Esophagus squamous epithelium (tissue), 5 donors: ENCODE measurements around the gene EDC3. TPM values are rescaled to one million over a fixed set of nuclear protein-coding genes. Genes with fewer than 3 reads are reported as not detected.

Experiments
- DNase-seq: peaks from one replicate; lab custom pipeline; 2025; lab: John Stamatoyannopoulos, UW
- H3K27ac ChIP-seq, 4 donors: fragments of 200-600 bp; sonication (generic); one replicate each; pipeline ENCODE4 v1.5.1; 2016 to 2019; ENCODE audit warnings: mild to moderate bottlenecking in 1 of 4
- H3K27me3 ChIP-seq, 4 donors: fragments of 200-600 bp; sonication (generic); 1 replicate in 3 of 4; 2 replicates in 1 of 4; pipeline versions ENCODE4 v1.5.1 to v1.6.0; 2017 to 2021; ENCODE audit warnings: antibody characterized with exemption in 1 of 4
- H3K36me3 ChIP-seq, 3 donors: fragments of 200-600 bp; sonication (generic); one replicate each; pipeline ENCODE4 v1.5.1; 2016 to 2019
- H3K4me1 ChIP-seq, 3 donors: fragments of 200-600 bp; sonication (generic); one replicate each; pipeline ENCODE4 v1.5.1; 2017 to 2019
- H3K4me3 ChIP-seq, 4 donors: fragments of 200-600 bp; sonication (generic); 1 replicate in 3 of 4; 2 replicates in 1 of 4; pipeline ENCODE4 v1.5.1; 2016 to 2019; ENCODE audit warnings: mild to moderate bottlenecking in 2 of 4, moderate library complexity in 1 of 4
- H3K9me3 ChIP-seq, 3 donors: fragments of 200-600 bp; sonication (generic); one replicate each; pipeline ENCODE4 v1.5.1; 2016 to 2019
- CTCF ChIP-seq, 6 experiments: fragments of 450-650 bp in 4 of 6; fragments of 200-600 bp in 2 of 6; sonication (generic) in 2 of 6; IDR thresholded peaks; one replicate each; pipeline ENCODE4 v1.5.1; 2016 to 2019; ENCODE audit warnings: antibody characterized with exemption in 6 of 6, mild to moderate bottlenecking in 4 of 6, moderate library complexity in 4 of 6
- POLR2A ChIP-seq, 4 donors: fragments of 450-650 bp; IDR thresholded peaks; one replicate each; pipeline ENCODE4 v1.6.1; 2017; ENCODE audit warnings: antibody characterized with exemption in 4 of 4, mild to moderate bottlenecking in 4 of 4, moderate library complexity in 3 of 4
- WGBS, 2 donors: methylation state at CpG; one replicate each; pipeline ENCODE4 v1.1.5; 2018; 5-methylcytosine and 5-hydroxymethylcytosine counted together
- intact Hi-C: fragments of 100-400 bp; cut with DNase I; formaldehyde crosslinking; loops from one replicate; pipeline ENCODE4 v1.15.0; 2022
- total RNA-seq, 4 donors: library from RNA; depleted of rRNA; stranded (reverse); fragments of >200 nt; gene quantifications; one replicate each; pipeline ENCODE4 v1.1.0, GENCODE V29; 2016
- donor health status: DM: yes; HTN: yes; CAD: no.

The EDC3 gene
- total RNA-seq, 4 donors from 2014 or later: 10.0 to 17.4 (median 13.2) TPM

DNA sequence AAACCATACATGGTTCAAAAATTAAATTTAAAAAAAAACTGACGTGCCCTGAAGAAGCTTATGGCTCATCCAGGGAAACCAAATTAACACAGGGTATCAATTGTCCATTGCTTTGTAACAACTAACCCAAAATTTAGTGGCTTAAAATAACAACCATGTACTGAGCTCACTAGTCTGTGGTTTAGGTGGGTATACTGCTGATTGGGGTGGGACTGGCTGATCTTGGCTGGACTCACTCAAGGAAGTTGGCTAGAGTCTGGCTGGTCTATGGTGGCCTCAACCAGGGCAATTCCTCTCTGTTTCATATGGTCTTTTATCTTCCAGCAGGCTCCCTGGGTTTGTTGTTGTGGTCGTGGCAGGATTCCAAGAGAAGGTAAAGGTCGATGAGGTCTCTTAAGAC, 14.1 kb upstream of the EDC3 start:
- TF ChIP-seq CTCF (IDR thresholded peaks at IDR 0.05) (no peak), POLR2A (IDR thresholded peaks at IDR 0.05) (no peak)
- H3K4me3 ChIP-seq: no peak overlapping the region
- no peaks in the 10 kb centered on the region for H3K9me3 ChIP-seq
- no peaks in the 10 kb centered on the region for H3K36me3 ChIP-seq
- 58 to 72% methylated on average over 3 of the region's 3 CpGs for WGBS, 2 donors
- H3K4me1 ChIP-seq: no peaks in the 10 kb centered on the region
- no peak overlapping the region for H3K27ac ChIP-seq
- DNase-seq: no peak
- H3K27me3 ChIP-seq: peaks cover 0 to 25% (median 0%) of the 10 kb centered on the region in 4 donors
- intact Hi-C loops: no loop called here

DNA sequence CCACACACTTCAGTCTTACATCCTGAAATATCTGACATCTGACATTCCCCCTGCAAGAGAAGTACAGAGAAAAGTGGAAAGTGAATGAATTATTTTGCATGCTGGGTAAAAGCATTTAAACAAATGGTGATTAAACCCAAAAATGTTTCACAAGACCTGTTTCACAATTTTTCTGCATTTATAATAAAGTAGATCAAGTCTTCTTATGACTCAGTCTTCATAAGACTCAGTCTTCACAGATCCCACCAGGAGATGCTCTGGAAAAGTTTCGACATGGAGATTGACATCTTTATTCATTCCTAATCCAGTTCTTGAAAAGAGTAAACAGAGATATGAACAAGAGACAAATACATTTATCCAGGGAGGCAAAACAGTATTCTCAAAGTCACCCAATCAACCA, 13.2 kb upstream of the EDC3 start:
- no peak for DNase-seq
- Histone ChIP-seq H3K36me3 (no peaks in the 10 kb centered on the region), H3K9me3 (no peaks in the 10 kb centered on the region), H3K27ac (no peak overlapping the region), H3K4me1 (no peaks in the 10 kb centered on the region), H3K4me3 (no peak overlapping the region), H3K27me3 (peaks cover 0 to 25% (median 0%) of the 10 kb centered on the region in 4 donors)
- no peak for TF ChIP-seq CTCF (IDR thresholded peaks at IDR 0.05)
- TF ChIP-seq POLR2A (IDR thresholded peaks at IDR 0.05): no peak
- intact Hi-C loops: no loop called here
- WGBS, 2 donors: 6 to 22% methylated on average over 1 of the region's 1 CpG

GRCh38 chr15:74696808-74697207, 984 bp upstream of the EDC3 start:
- Histone ChIP-seq H3K9me3 (no peaks in the 10 kb centered on the region), H3K4me3 (peak overlapping the region in 3 of 4 donors; percentile 81 to 93 (median 92)), H3K36me3 (no peaks in the 10 kb centered on the region), H3K27me3 (peaks cover 0 to 4% (median 0%) of the 10 kb centered on the region in 4 donors), H3K4me1 (peaks cover 0 to 36% (median 19%) of the 10 kb centered on the region in 3 donors), H3K27ac (no peak overlapping the region)
- WGBS, 2 donors: 50 to 66% methylated on average over 2 of the region's 2 CpGs
- no peak for TF ChIP-seq CTCF (IDR thresholded peaks at IDR 0.05)
- TF ChIP-seq POLR2A (IDR thresholded peaks at IDR 0.05): no peak
- intact Hi-C loops: no loop called here
- no peak for DNase-seq

- intact Hi-C loops: no loop called here
- TF ChIP-seq CTCF (IDR thresholded peaks at IDR 0.05) (no peak), POLR2A (IDR thresholded peaks at IDR 0.05) (no peak)
- 4 to 5% methylated on average over 10 of the region's 10 CpGs for WGBS, 2 donors
- Histone ChIP-seq H3K4me3 (peak overlapping the region; percentile 81 to 93 (median 86)), H3K27ac (peak overlapping the region; percentile 88 to 93 (median 91)), H3K27me3 (peaks cover 0 to under 1% (median 0%) of the 10 kb centered on the region in 4 donors), H3K9me3 (no peaks in the 10 kb centered on the region), H3K36me3 (no peaks in the 10 kb centered on the region), H3K4me1 (peaks cover 0 to 36% (median 19%) of the 10 kb centered on the region in 3 donors)
- no peak for DNase-seq
These were observed 540 bp upstream of the EDC3 start for GRCh38 chr15:74696398-74696729.

DNA sequence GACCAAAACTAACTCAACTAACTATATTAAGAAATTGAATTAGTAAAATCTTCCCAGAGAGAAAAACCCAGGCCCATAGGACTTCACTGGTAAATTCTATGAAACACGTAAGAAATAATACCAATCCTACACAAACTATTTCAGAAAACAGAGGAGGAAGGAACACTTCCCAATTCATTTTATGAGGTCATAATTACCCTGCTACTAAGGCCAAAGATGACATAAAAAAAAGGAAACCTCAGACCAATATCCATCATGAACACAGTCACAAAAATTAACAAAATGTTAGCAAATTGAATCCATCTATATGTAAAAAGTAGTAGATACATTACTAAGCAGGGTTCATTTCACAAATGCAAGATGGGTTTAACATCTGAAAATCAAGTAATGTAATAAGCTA, 3.5 kb downstream of the EDC3 start:
- WGBS, 2 donors: 83 to 94% methylated on average over 1 of the region's 1 CpG
- Histone ChIP-seq H3K27ac (no peak overlapping the region), H3K36me3 (peaks cover 0 to 6% (median 0%) of the 10 kb centered on the region in 3 donors), H3K9me3 (no peaks in the 10 kb centered on the region), H3K4me3 (no peak overlapping the region), H3K27me3 (no peaks in the 10 kb centered on the region), H3K4me1 (peaks cover 0 to 36% (median 19%) of the 10 kb centered on the region in 3 donors)
- intact Hi-C loops: no loop called here
- no peak for DNase-seq
- TF ChIP-seq POLR2A (IDR thresholded peaks at IDR 0.05) (no peak), CTCF (IDR thresholded peaks at IDR 0.05) (no peak)
